OCI-LY3 (cell line): Measurements from ENCODE around the gene ANTXR2.

Source experiments
- EZH2phosphoT487 ChIP-seq: fragments of 200-600 bp; shearing (Covaris generic); IDR thresholded peaks from 2 replicates; pipeline ENCODE4 v1.6.1; 2018; ENCODE audit warnings: antibody characterized with exemption, mixed run types, low read depth
- TF ChIP-seq, protein P1 (sequence below): fragments of 200-600, 300-600 bp; sonication (generic); IDR thresholded peaks from 2 replicates; pipeline ENCODE4 v1.5.1; 2014; ENCODE audit warnings: antibody characterized with exemption, low read length, low read depth

GRCh38 chr4:79964020-79964399 lies 109.0 kb downstream of the ANTXR2 start:
- TF ChIP-seq, protein P1, sequence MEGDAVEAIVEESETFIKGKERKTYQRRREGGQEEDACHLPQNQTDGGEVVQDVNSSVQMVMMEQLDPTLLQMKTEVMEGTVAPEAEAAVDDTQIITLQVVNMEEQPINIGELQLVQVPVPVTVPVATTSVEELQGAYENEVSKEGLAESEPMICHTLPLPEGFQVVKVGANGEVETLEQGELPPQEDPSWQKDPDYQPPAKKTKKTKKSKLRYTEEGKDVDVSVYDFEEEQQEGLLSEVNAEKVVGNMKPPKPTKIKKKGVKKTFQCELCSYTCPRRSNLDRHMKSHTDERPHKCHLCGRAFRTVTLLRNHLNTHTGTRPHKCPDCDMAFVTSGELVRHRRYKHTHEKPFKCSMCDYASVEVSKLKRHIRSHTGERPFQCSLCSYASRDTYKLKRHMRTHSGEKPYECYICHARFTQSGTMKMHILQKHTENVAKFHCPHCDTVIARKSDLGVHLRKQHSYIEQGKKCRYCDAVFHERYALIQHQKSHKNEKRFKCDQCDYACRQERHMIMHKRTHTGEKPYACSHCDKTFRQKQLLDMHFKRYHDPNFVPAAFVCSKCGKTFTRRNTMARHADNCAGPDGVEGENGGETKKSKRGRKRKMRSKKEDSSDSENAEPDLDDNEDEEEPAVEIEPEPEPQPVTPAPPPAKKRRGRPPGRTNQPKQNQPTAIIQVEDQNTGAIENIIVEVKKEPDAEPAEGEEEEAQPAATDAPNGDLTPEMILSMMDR, result no peak
- no peak for TF ChIP-seq EZH2phosphoT487
